Activated CD4-positive, alpha-beta T cell treated with anti-CD3 and anti-CD28 coated beads, Interleukin-2, amount 50 U/mL, for 24 hours (primary cell): ENCODE measurements around the gene CARNS1.
A peak's percentile ranks its signal among the peaks of the same experiment; 100 is the strongest.
"Not testable (repeated sequence)": the region's sequence is repeated elsewhere in the genome, so short reads cannot be mapped to it uniquely, and the experiment has no call there.

ENCODE experiments used
- DNase-seq, 2 donors: peaks; one replicate each; pipeline ENCODE4 v3.0.0-alpha.2; 2020; ENCODE audit warnings: low read depth in 1 of 2, low spot score in 1 of 2

The CARNS1 gene

GRCh38 chr11:67396587-67397389 lies 18.7 kb upstream of the CARNS1 start:
- DNase-seq: no peak

- DNase-seq: no peak
These were observed 17.9 kb upstream of the CARNS1 start for GRCh38 chr11:67397536-67397935.

- no peak for DNase-seq
These were observed 17.4 kb upstream of the CARNS1 start for GRCh38 chr11:67397986-67398660.

GRCh38 chr11:67398661-67399563 lies 16.6 kb upstream of the CARNS1 start:
- DNase-seq: no peak

GRCh38 chr11:67400251-67400941 lies 15.1 kb upstream of the CARNS1 start:
- DNase-seq: no peak

- DNase-seq: no peak
These were observed 14.5 kb upstream of the CARNS1 start for GRCh38 chr11:67400942-67401494.

- DNase-seq: peak; percentile 85 to 94
These were observed 13.8 kb upstream of the CARNS1 start, which contains the start of gene PPP1CA for GRCh38 chr11:67401495-67402191. TSS of gene PPP1CA (minus strand) at chr11:67401858. CDS start at chr11:67401782, 76 bp downstream.

GRCh38 chr11:67402192-67402839 lies 13.2 kb upstream of the CARNS1 start:
- not testable (repeated sequence) for DNase-seq

- DNase-seq: not testable (repeated sequence)
These were observed 12.4 kb upstream of the CARNS1 start for GRCh38 chr11:67403085-67403484.

- no peak for DNase-seq
These were observed 10.8 kb upstream of the CARNS1 start for GRCh38 chr11:67404515-67405195.

- DNase-seq: no peak
These were observed 10.3 kb upstream of the CARNS1 start for GRCh38 chr11:67405196-67405567.

GRCh38 chr11:67405688-67406339 lies 9.7 kb upstream of the CARNS1 start:
- DNase-seq: no peak

GRCh38 chr11:67406420-67406968 lies 9.0 kb upstream of the CARNS1 start:
- no peak for DNase-seq

GRCh38 chr11:67406969-67407687 lies 8.3 kb upstream of the CARNS1 start:
- no peak for DNase-seq

- DNase-seq: no peak
These were observed 7.8 kb upstream of the CARNS1 start for GRCh38 chr11:67407688-67408163.

GRCh38 chr11:67408437-67409200 lies 6.9 kb upstream of the CARNS1 start:
- no peak for DNase-seq
